WTC11 (cell line): Measurements from ENCODE around the gene ANKRD52. TPM values are rescaled to one million over a fixed set of nuclear protein-coding genes. Genes with fewer than 3 reads are reported as not detected.

Experiments
- ATAC-seq: fragments of 200-7000 bp; cut with Tn5 transposase; 2 replicates; pipeline ENCODE4 v1.10.0; 2021; ENCODE audit warnings: mild to moderate bottlenecking, moderate library complexity
- CTCF ChIA-PET: fragments of 300-600 bp; sonication (Branson Sonifier 250); formaldehyde crosslinking; loops from one replicate; lab custom pipeline; 2021; ENCODE audit warnings: antibody characterized with exemption; lab: Charles Lee
- POLR2A ChIA-PET: fragments of 350-600 bp; sonication (Branson Sonifier 250); formaldehyde crosslinking; loops from one replicate; lab custom pipeline; 2021; ENCODE audit warnings: antibody characterized with exemption; lab: Charles Lee
- DNase-seq: peaks from one replicate; pipeline ENCODE4 v3.0.0; 2021; ENCODE audit warnings: low spot score
- H3K27ac Mint-ChIP-seq: 2 replicates; pipeline ENCODE4 v1.8.0; 2021; ENCODE audit warnings: mixed read lengths
- H3K27me3 Mint-ChIP-seq: 2 replicates; pipeline ENCODE4 v1.8.0; 2021; ENCODE audit warnings: low read depth, mild to moderate bottlenecking, moderate library complexity, mixed read lengths
- H3K36me3 Mint-ChIP-seq: 2 replicates; pipeline ENCODE4 v1.8.0; 2021; ENCODE audit warnings: mixed read lengths
- H3K4me1 Mint-ChIP-seq: 2 replicates; pipeline ENCODE4 v1.8.0; 2022; ENCODE audit warnings: mixed read lengths
- H3K4me3 Mint-ChIP-seq: 2 replicates; pipeline ENCODE4 v1.8.0; 2021; ENCODE audit warnings: mild to moderate bottlenecking, moderate library complexity, mixed read lengths
- H3K9me3 Mint-ChIP-seq: 2 replicates; pipeline ENCODE4 v1.8.0; 2021; ENCODE audit warnings: mixed read lengths
- ARID4B ChIP-seq: sonication (generic); formaldehyde crosslinking; IDR thresholded peaks from 2 replicates; pipeline ENCODE4 v1.8.0; 2023; ENCODE audit warnings: missing genetic modification reagents, mild to moderate bottlenecking, borderline replicate concordance
- CTCF ChIP-seq: fragments of 200-600 bp; IDR thresholded peaks from 2 replicates; pipeline ENCODE4 v1.8.0; 2022; ENCODE audit warnings: antibody characterized with exemption
- E2F5 ChIP-seq: sonication (generic); formaldehyde crosslinking; IDR thresholded peaks from 2 replicates; pipeline ENCODE4 v1.8.1; 2022; ENCODE audit warnings: mild to moderate bottlenecking, moderate library complexity, missing genetic modification reagents
- ERG ChIP-seq: fragments of 250-450 bp; sonication (Bioruptor Pico); IDR thresholded peaks from 2 replicates; pipeline ENCODE4 v1.8.0; 2021; ENCODE audit warnings: mild to moderate bottlenecking
- FOXK1 ChIP-seq: sonication (generic); formaldehyde crosslinking; IDR thresholded peaks from 2 replicates; pipeline ENCODE4 v1.8.0; 2022; ENCODE audit warnings: mild to moderate bottlenecking, moderate library complexity, missing genetic modification reagents
- HMGXB4 ChIP-seq: sonication (generic); formaldehyde crosslinking; IDR thresholded peaks from 2 replicates; pipeline ENCODE4 v1.8.1; 2023; ENCODE audit warnings: mild to moderate bottlenecking, moderate library complexity, missing genetic modification reagents
- KAT7 ChIP-seq: sonication (generic); formaldehyde crosslinking; IDR thresholded peaks from 2 replicates; pipeline ENCODE4 v1.8.1; 2023; ENCODE audit warnings: missing genetic modification reagents, mild to moderate bottlenecking, borderline replicate concordance
- MLX ChIP-seq: sonication (generic); formaldehyde crosslinking; IDR thresholded peaks from 2 replicates; pipeline ENCODE4 v1.8.1; 2023; ENCODE audit warnings: mild to moderate bottlenecking, missing genetic modification reagents, moderate library complexity
- MXD4 ChIP-seq: fragments of 250-450 bp; sonication (Bioruptor Pico); IDR thresholded peaks from 2 replicates; pipeline ENCODE4 v1.8.0; 2021; ENCODE audit warnings: mild to moderate bottlenecking, moderate library complexity, borderline replicate concordance
- PRDM15 ChIP-seq: sonication (generic); formaldehyde crosslinking; IDR thresholded peaks from 2 replicates; pipeline ENCODE4 v1.8.0; 2022; ENCODE audit warnings: missing genetic modification reagents
- PREB ChIP-seq: sonication (generic); formaldehyde crosslinking; IDR thresholded peaks from 2 replicates; pipeline ENCODE4 v1.8.1; 2022; ENCODE audit warnings: mild to moderate bottlenecking, missing genetic modification reagents, moderate library complexity, borderline replicate concordance
- RORB ChIP-seq: fragments of 250-450 bp; sonication (Bioruptor Pico); IDR thresholded peaks from 2 replicates; pipeline ENCODE4 v1.9.0; 2021; ENCODE audit warnings: mild to moderate bottlenecking
- SMAD4 ChIP-seq: sonication (generic); formaldehyde crosslinking; IDR thresholded peaks from 2 replicates; pipeline ENCODE4 v1.8.0; 2022; ENCODE audit warnings: mild to moderate bottlenecking, missing genetic modification reagents
- ZMAT4 ChIP-seq: fragments of 250-450 bp; sonication (Bioruptor Pico); IDR thresholded peaks from 2 replicates; pipeline ENCODE4 v1.9.0; 2021; ENCODE audit warnings: mild to moderate bottlenecking
- ZNF317 ChIP-seq: sonication (generic); formaldehyde crosslinking; IDR thresholded peaks from 2 replicates; pipeline ENCODE4 v1.8.1; 2023; ENCODE audit warnings: low read depth, mild to moderate bottlenecking, moderate library complexity, missing genetic modification reagents, borderline replicate concordance
- ZNF396 ChIP-seq: fragments of 250-450 bp; sonication (Bioruptor Pico); IDR thresholded peaks from 2 replicates; pipeline ENCODE4 v1.8.0; 2021; ENCODE audit warnings: mild to moderate bottlenecking, moderate library complexity, borderline replicate concordance
- ZSCAN18 ChIP-seq: fragments of 250-450 bp; sonication (Bioruptor Pico); IDR thresholded peaks from 2 replicates; pipeline ENCODE4 v2.1.2; 2022; ENCODE audit warnings: mild to moderate bottlenecking, moderate library complexity
- total RNA-seq: library from RNA; stranded (reverse); gene quantifications from 3 replicates; pipeline ENCODE4 v1.2.3, GENCODE V29; 2021

Gene ANKRD52
- total RNA-seq, 1 experiment from 2014 or later, result 41.2 TPM

- POLR2A ChIA-PET, result no interaction called here
- peaks cover 67% of the 10 kb centered on the region for H3K36me3 Mint-ChIP-seq
- TF ChIP-seq PRDM15 (CRISPR knock-in tag), result no peak
- TF ChIP-seq CTCF, result no peak
- TF ChIP-seq ZMAT4 (CRISPR knock-in tag), result no peak
- no peak for TF ChIP-seq ZSCAN18 (CRISPR knock-in tag)
- no peak for TF ChIP-seq PREB (CRISPR knock-in tag)
- no peak for TF ChIP-seq ARID4B
- TF ChIP-seq MLX (CRISPR knock-in tag), result no peak
- TF ChIP-seq FOXK1 (CRISPR knock-in tag), result no peak
- no peak for TF ChIP-seq SMAD4 (CRISPR knock-in tag)
- no peak for TF ChIP-seq ZNF396 (CRISPR knock-in tag)
- no peak for TF ChIP-seq ERG (CRISPR knock-in tag)
- no peak for TF ChIP-seq E2F5
- TF ChIP-seq ZNF317 (CRISPR knock-in tag), result no peak
- TF ChIP-seq RORB, result no peak
- TF ChIP-seq MXD4 (CRISPR knock-in tag), result no peak
- no peak for TF ChIP-seq HMGXB4
- no peak for TF ChIP-seq KAT7 (CRISPR knock-in tag)
- no peak overlapping the region for H3K27ac Mint-ChIP-seq
- no peaks in the 10 kb centered on the region for H3K4me1 Mint-ChIP-seq
- no peaks in the 10 kb centered on the region for H3K9me3 Mint-ChIP-seq
- CTCF ChIA-PET, result no interaction called here
- DNase-seq (no peak), ATAC-seq (no peak)
- H3K27me3 Mint-ChIP-seq, result no peaks in the 10 kb centered on the region
- H3K4me3 Mint-ChIP-seq, result no peak overlapping the region
Observed at GRCh38 chr12:56278905-56279304, 20.7 kb upstream of the ANKRD52 start.
